ENCODE data around the gene AGAP3.

The AGAP3 gene

DNA sequence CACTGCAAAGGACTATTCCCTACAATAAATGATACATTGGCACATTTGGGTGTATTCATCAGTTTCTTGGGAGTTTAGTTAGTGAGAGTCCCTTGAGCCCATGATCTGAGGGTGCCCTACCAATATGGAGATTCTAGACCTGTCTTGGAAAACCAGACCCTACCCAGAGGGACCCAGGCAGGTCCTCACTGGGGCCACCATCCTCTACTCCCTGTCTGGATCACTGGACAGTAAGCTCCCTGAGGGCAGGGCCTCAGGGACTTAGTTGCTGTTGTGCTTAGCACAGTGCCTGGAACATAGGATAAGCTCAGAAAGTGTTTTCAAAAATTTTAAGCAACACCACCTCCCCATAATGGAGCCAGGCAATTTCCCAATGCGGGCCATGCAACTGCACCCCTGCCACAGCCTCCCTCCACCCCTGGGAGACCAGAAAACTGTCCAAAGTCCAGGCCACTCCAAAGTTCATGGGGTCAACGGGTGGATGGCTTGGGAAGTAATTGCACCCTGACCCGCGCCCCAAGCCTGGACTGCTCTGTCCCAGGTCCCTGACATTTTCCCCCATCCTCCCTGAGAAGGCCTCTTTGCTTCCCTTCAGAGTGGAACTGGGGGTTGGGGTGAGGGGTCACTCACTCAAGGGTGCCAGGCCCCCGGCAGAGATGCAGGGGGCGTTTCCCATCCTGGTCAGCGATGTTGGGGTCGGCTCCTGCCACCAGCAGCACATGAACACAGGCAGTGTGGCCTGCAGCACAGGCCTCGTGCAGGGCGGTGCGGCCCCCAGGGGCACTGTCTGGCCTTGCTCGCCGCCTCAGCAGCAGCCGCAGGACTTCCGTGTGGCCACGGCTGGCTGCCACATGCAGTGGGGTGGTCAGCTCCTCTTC is 99.7 kb downstream of the AGAP3 start:
- H3K27ac ChIP-seq (ENCODE audit: low read length), result no peak overlapping the region
- H3K4me1 ChIP-seq (ENCODE audit: insufficient read depth, low read length), result no peaks in the 10 kb centered on the region
- H3K4me3 ChIP-seq (ENCODE audit: low read length), result no peak overlapping the region
- no peak overlapping the region for H3K9ac ChIP-seq (ENCODE audit: low read depth, low read length)
- peaks cover 14% of the 10 kb centered on the region for H3K27me3 ChIP-seq (ENCODE audit: insufficient read depth, low read length)
- no peaks in the 10 kb centered on the region for H3K9me3 ChIP-seq (ENCODE audit: insufficient read depth, low read depth, low read length)
- H3K36me3 ChIP-seq (ENCODE audit: insufficient read depth, low read depth, low read length), result no peaks in the 10 kb centered on the region

DNA sequence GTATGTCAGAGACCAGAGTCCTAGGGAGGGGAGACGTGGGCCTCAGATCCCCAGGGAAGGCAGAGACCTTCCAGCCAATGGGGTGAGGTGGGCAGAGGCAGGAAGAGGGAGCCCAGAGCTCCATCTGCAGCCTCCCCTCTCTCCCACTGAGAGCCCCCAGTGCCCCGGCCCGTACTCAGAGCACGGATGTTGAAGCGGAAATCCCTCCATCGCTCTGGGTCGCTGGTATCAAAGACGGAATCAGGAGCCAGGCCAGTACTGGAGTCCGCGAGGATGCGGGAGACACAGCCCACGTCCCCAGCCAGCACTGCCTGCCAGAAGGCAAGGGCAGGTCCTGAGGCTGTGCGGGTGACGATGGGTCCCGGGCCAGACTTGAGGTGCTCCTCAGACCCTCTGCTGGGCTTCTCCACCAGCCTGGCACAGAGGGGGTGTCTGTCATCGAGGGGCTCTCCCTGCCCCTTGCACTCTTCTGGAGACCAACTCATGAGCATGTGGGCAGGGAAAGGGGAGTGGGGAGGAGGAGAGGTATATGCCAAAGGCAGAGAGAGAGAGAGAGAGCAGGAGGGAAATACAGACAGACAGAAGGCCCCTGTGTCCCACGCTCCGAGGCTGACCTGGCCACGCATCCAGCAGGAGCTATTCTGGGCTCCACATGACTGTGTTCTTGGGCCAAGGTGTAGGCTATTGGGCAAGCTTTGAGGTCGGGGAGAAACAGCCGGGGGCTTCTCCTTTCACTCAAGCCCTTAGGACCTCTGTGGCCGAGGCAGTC is 100.5 kb downstream of the AGAP3 start, which contains the start of gene ASB10:
TSS of gene ASB10 (minus strand) at position 611 of the 769 bp plus-strand sequence. CDS start at position 491, 120 bp downstream.
- Histone ChIP-seq H3K9ac (ENCODE audit: low read depth, low read length) (no peak within 1 kb of the TSS), H3K4me3 (ENCODE audit: low read length) (no peak within 1 kb of the TSS), H3K36me3 (ENCODE audit: insufficient read depth, low read depth, low read length) (no peaks in the 10 kb centered on the region), H3K27me3 (ENCODE audit: insufficient read depth, low read length) (peaks cover 14% of the 10 kb centered on the region), H3K4me1 (ENCODE audit: insufficient read depth, low read length) (no peaks in the 10 kb centered on the region), H3K9me3 (ENCODE audit: insufficient read depth, low read depth, low read length) (no peaks in the 10 kb centered on the region), H3K27ac (ENCODE audit: low read length) (no peak within 1 kb of the TSS)

DNA sequence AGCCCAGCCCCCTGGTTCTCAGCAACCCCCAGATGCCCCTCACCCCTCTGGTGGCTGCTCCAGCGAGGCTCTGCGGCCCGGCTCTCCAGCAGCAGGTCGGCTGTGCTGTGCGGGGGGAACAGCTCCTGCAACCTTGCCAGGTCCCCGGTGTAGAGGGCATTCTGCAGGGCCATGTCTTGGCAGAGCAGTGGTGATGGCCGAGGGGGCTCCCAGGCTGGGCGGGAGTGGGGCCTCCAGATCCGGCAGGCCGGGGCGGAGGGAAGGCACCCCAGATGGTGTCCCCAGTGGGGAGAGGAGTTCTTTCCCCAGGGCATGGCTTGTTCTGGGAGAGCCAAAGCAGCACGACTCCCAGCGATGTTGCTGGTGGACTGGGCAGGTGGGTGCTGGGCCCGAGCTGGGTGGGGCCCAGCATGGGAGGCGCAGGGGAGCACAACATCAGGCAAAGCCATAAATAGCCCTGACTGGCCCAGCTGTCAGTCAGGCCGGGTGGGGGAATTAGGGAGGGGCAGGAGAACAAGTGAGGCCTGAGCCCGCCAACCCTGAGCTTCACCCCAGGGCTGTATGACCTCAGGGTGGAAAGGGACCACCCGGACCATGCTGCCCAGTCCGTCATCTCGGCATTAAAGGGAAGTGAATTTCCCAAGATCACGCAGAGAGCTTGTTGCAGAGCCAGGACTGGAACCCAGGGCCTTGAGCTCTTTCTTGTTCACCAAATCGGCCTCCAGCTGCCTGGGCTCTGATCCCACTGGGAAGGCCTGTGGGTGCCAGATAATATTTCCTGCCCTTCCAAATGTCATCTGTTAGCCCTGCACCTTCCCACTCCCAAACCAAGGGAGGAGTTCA is 101.4 kb downstream of the AGAP3 start:
- Histone ChIP-seq H3K4me3 (ENCODE audit: low read length) (no peak overlapping the region), H3K27ac (ENCODE audit: low read length) (no peak overlapping the region), H3K9me3 (ENCODE audit: insufficient read depth, low read depth, low read length) (no peaks in the 10 kb centered on the region), H3K9ac (ENCODE audit: low read depth, low read length) (no peak overlapping the region), H3K27me3 (ENCODE audit: insufficient read depth, low read length) (peaks cover 14% of the 10 kb centered on the region), H3K36me3 (ENCODE audit: insufficient read depth, low read depth, low read length) (no peaks in the 10 kb centered on the region), H3K4me1 (ENCODE audit: insufficient read depth, low read length) (no peaks in the 10 kb centered on the region)

DNA sequence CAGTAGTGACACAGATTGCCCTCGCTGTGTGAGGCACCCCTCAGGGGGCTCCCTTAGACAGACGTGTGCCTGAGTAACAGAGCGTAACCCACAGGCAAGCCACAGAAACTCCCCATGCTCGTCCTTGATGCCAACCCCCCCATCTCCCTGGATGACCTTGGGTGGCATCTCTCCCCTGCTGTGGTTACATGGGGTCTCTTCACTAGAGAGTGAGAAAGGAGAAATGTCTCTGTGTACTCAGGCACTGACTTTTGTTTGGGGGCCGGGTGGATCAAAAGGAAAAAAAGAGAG is 101.9 kb downstream of the AGAP3 start:
- Histone ChIP-seq H3K4me3 (ENCODE audit: low read length) (no peak overlapping the region), H3K9me3 (ENCODE audit: insufficient read depth, low read depth, low read length) (no peaks in the 10 kb centered on the region), H3K4me1 (ENCODE audit: insufficient read depth, low read length) (no peaks in the 10 kb centered on the region), H3K27me3 (ENCODE audit: insufficient read depth, low read length) (peaks cover 9% of the 10 kb centered on the region), H3K27ac (ENCODE audit: low read length) (no peak overlapping the region), H3K36me3 (ENCODE audit: insufficient read depth, low read depth, low read length) (no peaks in the 10 kb centered on the region), H3K9ac (ENCODE audit: low read depth, low read length) (no peak overlapping the region)

- Histone ChIP-seq H3K9me3 (ENCODE audit: insufficient read depth, low read depth, low read length) (no peaks in the 10 kb centered on the region), H3K27me3 (ENCODE audit: insufficient read depth, low read length) (peaks cover 8% of the 10 kb centered on the region), H3K36me3 (ENCODE audit: insufficient read depth, low read depth, low read length) (no peaks in the 10 kb centered on the region), H3K4me1 (ENCODE audit: insufficient read depth, low read length) (no peaks in the 10 kb centered on the region), H3K27ac (ENCODE audit: low read length) (no peak overlapping the region), H3K9ac (ENCODE audit: low read depth, low read length) (no peak overlapping the region), H3K4me3 (ENCODE audit: low read length) (no peak overlapping the region)
Observed at GRCh38 chr7:151189038-151189437, 102.8 kb downstream of the AGAP3 start.

DNA sequence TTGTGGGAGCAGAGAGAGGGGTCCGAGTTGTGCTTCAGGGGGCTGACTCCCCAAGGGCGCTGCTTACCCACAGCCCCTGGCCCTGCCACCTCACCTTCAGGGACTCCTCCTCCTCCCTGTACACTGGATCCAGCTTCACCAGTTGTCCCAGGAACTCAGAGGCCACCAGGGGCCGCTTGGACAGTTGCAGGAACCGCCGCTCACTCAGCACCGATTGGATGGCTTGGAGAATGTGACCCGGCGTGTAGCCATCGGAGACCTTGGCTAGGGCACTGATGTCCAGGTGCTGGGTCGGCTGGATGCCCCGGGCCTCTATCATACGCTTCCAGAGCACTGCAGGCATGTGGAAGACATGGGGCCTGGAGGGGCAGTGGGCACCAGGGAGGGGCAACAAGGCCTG is 105.3 kb downstream of the AGAP3 start:
- Histone ChIP-seq H3K4me1 (ENCODE audit: insufficient read depth, low read length) (no peaks in the 10 kb centered on the region), H3K9ac (ENCODE audit: low read depth, low read length) (no peak overlapping the region), H3K36me3 (ENCODE audit: insufficient read depth, low read depth, low read length) (no peaks in the 10 kb centered on the region), H3K9me3 (ENCODE audit: insufficient read depth, low read depth, low read length) (no peaks in the 10 kb centered on the region), H3K27ac (ENCODE audit: low read length) (no peak overlapping the region), H3K27me3 (ENCODE audit: insufficient read depth, low read length) (peaks cover 26% of the 10 kb centered on the region), H3K4me3 (ENCODE audit: low read length) (no peak overlapping the region)

GRCh38 chr7:151192002-151192539 is 105.8 kb downstream of the AGAP3 start:
- H3K9ac ChIP-seq (ENCODE audit: low read depth, low read length), result no peak overlapping the region
- no peaks in the 10 kb centered on the region for H3K4me1 ChIP-seq (ENCODE audit: insufficient read depth, low read length)
- no peak overlapping the region for H3K4me3 ChIP-seq (ENCODE audit: low read length)
- H3K36me3 ChIP-seq (ENCODE audit: insufficient read depth, low read depth, low read length), result no peaks in the 10 kb centered on the region
- peaks cover 31% of the 10 kb centered on the region for H3K27me3 ChIP-seq (ENCODE audit: insufficient read depth, low read length)
- H3K27ac ChIP-seq (ENCODE audit: low read length), result no peak overlapping the region
- no peaks in the 10 kb centered on the region for H3K9me3 ChIP-seq (ENCODE audit: insufficient read depth, low read depth, low read length)

DNA sequence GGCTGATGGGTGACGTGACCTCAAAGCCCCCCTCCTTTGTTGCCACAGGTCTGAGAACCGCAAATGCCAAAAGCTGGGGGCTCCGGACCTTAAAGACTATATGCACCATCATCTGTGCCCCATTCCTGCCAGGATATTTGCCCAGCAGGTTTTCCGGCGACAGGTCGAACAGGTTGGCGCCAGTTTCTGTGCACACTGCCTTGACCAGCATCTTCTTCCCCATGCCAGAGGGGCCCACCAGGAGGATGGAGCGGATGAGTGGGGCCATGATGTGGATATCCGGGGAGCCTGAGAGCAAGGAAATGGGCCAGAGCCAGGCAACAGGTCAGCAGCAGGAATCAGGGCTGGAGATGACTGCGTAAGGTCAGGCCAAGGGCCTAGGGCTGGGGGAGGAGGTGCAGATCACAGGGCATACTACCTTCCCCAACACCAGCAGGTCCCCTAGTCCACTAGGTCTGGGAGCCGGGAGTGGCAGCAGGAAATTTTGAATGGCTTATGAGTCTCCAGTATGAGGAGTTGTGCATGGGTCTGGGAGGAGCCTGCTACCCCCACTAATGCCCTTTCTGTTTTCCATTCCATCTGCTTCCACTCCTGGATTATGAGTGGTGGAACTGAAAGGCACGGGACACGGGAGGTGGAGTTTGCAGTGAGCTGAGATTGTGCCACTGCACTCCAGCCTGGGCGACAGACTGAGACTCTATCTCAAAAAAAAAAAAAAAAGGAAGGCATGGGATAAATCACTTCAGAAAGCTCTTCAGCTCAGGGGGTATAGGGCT is 107.1 kb downstream of the AGAP3 start:
- Histone ChIP-seq H3K27ac (ENCODE audit: low read length) (no peak overlapping the region), H3K36me3 (ENCODE audit: insufficient read depth, low read depth, low read length) (no peaks in the 10 kb centered on the region), H3K9ac (ENCODE audit: low read depth, low read length) (no peak overlapping the region), H3K27me3 (ENCODE audit: insufficient read depth, low read length) (peaks cover 34% of the 10 kb centered on the region), H3K4me3 (ENCODE audit: low read length) (no peak overlapping the region), H3K4me1 (ENCODE audit: insufficient read depth, low read length) (no peaks in the 10 kb centered on the region), H3K9me3 (ENCODE audit: insufficient read depth, low read depth, low read length) (no peaks in the 10 kb centered on the region)
